HUES48 (cell line): Measurements from ENCODE around the gene GDF2.

Source experiments
- H3K27ac ChIP-seq: one replicate; pipeline ENCODE4 v1.7.0; 2013; ENCODE audit warnings: low read depth, low read length, inconsistent platforms
- H3K27me3 ChIP-seq: 2 replicates; pipeline ENCODE4 v1.6.1; 2013; ENCODE audit warnings: mild to moderate bottlenecking, low read length; ENCODE audit not compliant: control insufficient read depth, insufficient read depth
- H3K36me3 ChIP-seq: 2 replicates; pipeline ENCODE4 v1.6.1; 2013; ENCODE audit warnings: low read length; ENCODE audit not compliant: control insufficient read depth, insufficient read depth
- H3K4me1 ChIP-seq: 2 replicates; pipeline ENCODE4 v1.6.1; 2013; ENCODE audit warnings: mild to moderate bottlenecking, low read length; ENCODE audit not compliant: control insufficient read depth, insufficient read depth
- H3K4me3 ChIP-seq: 2 replicates; pipeline ENCODE4 v1.5.1; 2013; ENCODE audit warnings: mild to moderate bottlenecking, low read depth, low read length
- H3K9ac ChIP-seq: 2 replicates; pipeline ENCODE4 v1.6.1; 2013; ENCODE audit warnings: mild to moderate bottlenecking, low read depth, low read length, moderate library complexity
- H3K9me3 ChIP-seq: 2 replicates; pipeline ENCODE4 v1.6.1; 2013; ENCODE audit warnings: low read length; ENCODE audit not compliant: control insufficient read depth, insufficient read depth

Gene GDF2

GRCh38 chr10:47312663-47312995 is 9.6 kb upstream of the GDF2 start:
- no peaks in the 10 kb centered on the region; the same call in 1 of the 2 replicates for H3K4me1 ChIP-seq
- no peaks in the 10 kb centered on the region for H3K36me3 ChIP-seq
- no peak overlapping the region for H3K9ac ChIP-seq
- no peak overlapping the region for H3K27ac ChIP-seq
- H3K27me3 ChIP-seq, result no peaks in the 10 kb centered on the region
- H3K9me3 ChIP-seq, result no peaks in the 10 kb centered on the region
- H3K4me3 ChIP-seq, result no peak overlapping the region

- H3K36me3 ChIP-seq, result no peaks in the 10 kb centered on the region
- H3K27me3 ChIP-seq, result no peaks in the 10 kb centered on the region
- H3K27ac ChIP-seq, result no peak overlapping the region
- H3K9ac ChIP-seq, result no peak overlapping the region
- no peaks in the 10 kb centered on the region for H3K9me3 ChIP-seq
- H3K4me1 ChIP-seq, result no peaks in the 10 kb centered on the region
- H3K4me3 ChIP-seq, result no peak overlapping the region
Observed at GRCh38 chr10:47314416-47314970, 7.8 kb upstream of the GDF2 start.

GRCh38 chr10:47315421-47315820 is 6.8 kb upstream of the GDF2 start:
- no peaks in the 10 kb centered on the region for H3K27me3 ChIP-seq
- no peak overlapping the region for H3K9ac ChIP-seq
- H3K4me3 ChIP-seq, result no peak overlapping the region
- H3K27ac ChIP-seq, result no peak overlapping the region
- no peaks in the 10 kb centered on the region for H3K36me3 ChIP-seq
- H3K9me3 ChIP-seq, result no peaks in the 10 kb centered on the region
- no peaks in the 10 kb centered on the region for H3K4me1 ChIP-seq

- Histone ChIP-seq H3K27me3 (no peaks in the 10 kb centered on the region), H3K9ac (no peak overlapping the region), H3K9me3 (no peaks in the 10 kb centered on the region), H3K27ac (no peak overlapping the region), H3K4me1 (no peaks in the 10 kb centered on the region), H3K36me3 (no peaks in the 10 kb centered on the region), H3K4me3 (no peak overlapping the region)
Observed at GRCh38 chr10:47316131-47316530, 6.1 kb upstream of the GDF2 start.

GRCh38 chr10:47317251-47317650 is 5.0 kb upstream of the GDF2 start:
- H3K9me3 ChIP-seq, result no peaks in the 10 kb centered on the region
- no peaks in the 10 kb centered on the region for H3K4me1 ChIP-seq
- no peak overlapping the region for H3K4me3 ChIP-seq
- H3K27me3 ChIP-seq, result no peaks in the 10 kb centered on the region
- no peak overlapping the region for H3K9ac ChIP-seq
- H3K36me3 ChIP-seq, result no peaks in the 10 kb centered on the region
- H3K27ac ChIP-seq, result no peak overlapping the region

- Histone ChIP-seq H3K9me3 (no peaks in the 10 kb centered on the region), H3K36me3 (no peaks in the 10 kb centered on the region), H3K4me3 (no peak overlapping the region), H3K27me3 (no peaks in the 10 kb centered on the region), H3K9ac (no peak overlapping the region), H3K27ac (no peak overlapping the region), H3K4me1 (no peaks in the 10 kb centered on the region)
Observed at GRCh38 chr10:47318706-47319105, 3.5 kb upstream of the GDF2 start.

GRCh38 chr10:47319784-47320183 is 2.5 kb upstream of the GDF2 start:
- Histone ChIP-seq H3K36me3 (no peaks in the 10 kb centered on the region), H3K4me1 (no peaks in the 10 kb centered on the region), H3K4me3 (no peak overlapping the region), H3K27me3 (no peaks in the 10 kb centered on the region), H3K9me3 (no peaks in the 10 kb centered on the region), H3K9ac (no peak overlapping the region), H3K27ac (no peak overlapping the region)

GRCh38 chr10:47320812-47321211 is 1.4 kb upstream of the GDF2 start:
- Histone ChIP-seq H3K4me1 (no peaks in the 10 kb centered on the region), H3K9ac (no peak overlapping the region), H3K4me3 (no peak overlapping the region), H3K27me3 (no peaks in the 10 kb centered on the region), H3K27ac (no peak overlapping the region), H3K36me3 (no peaks in the 10 kb centered on the region), H3K9me3 (no peaks in the 10 kb centered on the region)

GRCh38 chr10:47321521-47322195 is 596 bp upstream of the GDF2 start:
- no peak overlapping the region for H3K4me3 ChIP-seq
- no peaks in the 10 kb centered on the region for H3K4me1 ChIP-seq
- no peaks in the 10 kb centered on the region for H3K27me3 ChIP-seq
- no peaks in the 10 kb centered on the region for H3K9me3 ChIP-seq
- no peak overlapping the region for H3K9ac ChIP-seq
- no peaks in the 10 kb centered on the region for H3K36me3 ChIP-seq
- no peak overlapping the region for H3K27ac ChIP-seq

- H3K27ac ChIP-seq, result no peak overlapping the region
- H3K4me1 ChIP-seq, result no peaks in the 10 kb centered on the region
- H3K9me3 ChIP-seq, result no peaks in the 10 kb centered on the region
- H3K9ac ChIP-seq, result no peak overlapping the region
- no peak overlapping the region for H3K4me3 ChIP-seq
- no peaks in the 10 kb centered on the region for H3K36me3 ChIP-seq
- H3K27me3 ChIP-seq, result no peaks in the 10 kb centered on the region
Observed at GRCh38 chr10:47323087-47323486, 833 bp downstream of the GDF2 start.

- Histone ChIP-seq H3K27me3 (no peaks in the 10 kb centered on the region), H3K4me3 (no peak overlapping the region), H3K9ac (no peak overlapping the region), H3K27ac (no peak overlapping the region), H3K36me3 (no peaks in the 10 kb centered on the region), H3K9me3 (no peaks in the 10 kb centered on the region), H3K4me1 (no peaks in the 10 kb centered on the region)
Observed at GRCh38 chr10:47323636-47324296, 1.5 kb downstream of the GDF2 start.
